ENCODE data around the gene VAC14. TPM values are rescaled to one million over a fixed set of nuclear protein-coding genes. Genes with fewer than 3 reads are reported as not detected.

The VAC14 gene
- total and polyA plus RNA-seq, 2 of the 8 experiments (the other 6 are each of a cell fraction or from before 2014, with no cell fraction given): 56.0 to 108 TPM

- no peak overlapping the region for H3K14ac ChIP-seq (ENCODE audit: insufficient read length)
- H3K4me2 ChIP-seq (ENCODE audit: insufficient read depth in 1 of 2, low read depth in 2 of 2, low read length in 2 of 2): no peak overlapping the region
- no peak overlapping the region for H2AK5ac ChIP-seq (ENCODE audit: low read depth, low read length)
- no peak for FAIRE-seq
- H2BK12ac ChIP-seq (ENCODE audit: low read depth, low read length): no peak overlapping the region
- H2BK120ac ChIP-seq (replicated peaks; ENCODE audit: low read depth, low read length): no peak overlapping the region
- H3K18ac ChIP-seq (ENCODE audit: extremely low read depth, low read length): no peak overlapping the region
- no peak overlapping the region for H4K91ac ChIP-seq (replicated peaks; ENCODE audit: insufficient read length, low read length)
- TF ChIP-seq SIX5 (IDR thresholded peaks at IDR 0.05; ENCODE audit: low read depth, low read length) (no peak), BRCA1 (IDR thresholded peaks at IDR 0.05; ENCODE audit: low read depth, low read length) (no peak), USF2 (IDR thresholded peaks at IDR 0.05; ENCODE audit: low read length) (no peak), CTCF (IDR thresholded peaks at IDR 0.05; ENCODE audit: control extremely low read depth in 1 of 3, insufficient read depth in 1 of 3, low read depth in 1 of 3, low read length in 3 of 3) (no peak), MAFK (IDR thresholded peaks at IDR 0.05; ENCODE audit: low read depth, low read length) (no peak)
- no peak overlapping the region for H4K8ac ChIP-seq (ENCODE audit: extremely low read depth, insufficient read depth, low read length)
- no peak overlapping the region for H3K56ac ChIP-seq (replicated peaks; ENCODE audit: insufficient read length, low read depth, low read length)
- H3K23ac ChIP-seq (ENCODE audit: insufficient read length): no peak overlapping the region
- H3K9me3 ChIP-seq (ENCODE audit: insufficient read depth in 2 of 2, low read depth in 1 of 2, low read length in 1 of 2): no peaks in the 10 kb centered on the region
- no peaks in the 10 kb centered on the region; the same call in 1 of the 2 replicates for H3K79me1 ChIP-seq (ENCODE audit: low read depth, low read length)
- DNase-seq (ENCODE audit: low read depth in 1 of 2, low spot score in 2 of 2): no peak
- no peak overlapping the region for H3K4me3 ChIP-seq (ENCODE audit: extremely low read depth in 1 of 4, insufficient read depth in 2 of 4, low read depth in 3 of 4, low read length in 4 of 4)
- no peak overlapping the region for H2BK15ac ChIP-seq (ENCODE audit: low read length)
- H3K4ac ChIP-seq (replicated peaks; ENCODE audit: insufficient read length, low read depth, low read length): no peak overlapping the region
- H3K36me3 ChIP-seq (ENCODE audit: control insufficient read depth in 2 of 4, insufficient read depth in 4 of 4, low read length in 3 of 4): peaks cover 0 to 5% (median under 1%) of the 10 kb centered on the region in 4 experiments; a peak in 4 of 8 replicates
- no peaks in the 10 kb centered on the region for H3K4me1 ChIP-seq (replicated peaks in 1 of 4; ENCODE audit: control insufficient read depth in 3 of 4, insufficient read depth in 4 of 4, low read length in 3 of 4)
- no peak overlapping the region for H2BK20ac ChIP-seq (ENCODE audit: low read length)
- H2AFZ ChIP-seq (ENCODE audit: low read length): no peak overlapping the region
- no peak overlapping the region for H4K5ac ChIP-seq (ENCODE audit: insufficient read length, low read depth, low read length)
- no peak overlapping the region for H3K27ac ChIP-seq (ENCODE audit: low read depth, low read length)
- no peaks in the 10 kb centered on the region for H3K27me3 ChIP-seq (replicated peaks in 1 of 4; ENCODE audit: control insufficient read depth in 3 of 4, extremely low read depth in 1 of 4, insufficient read depth in 3 of 4, low read length in 3 of 4)
- CTCF ChIA-PET (ENCODE audit: partially characterized antibody): interaction anchor here (1.0 to 5.2 kb wide), 6 partner anchors 86 to 620 kb away, joined by 3 to 35 read pairs (median 4); no protein-coding TSS in a partner anchor
- H3K79me2 ChIP-seq (ENCODE audit: control insufficient read depth in 1 of 2, insufficient read depth in 2 of 2, low read length in 2 of 2): no peaks in the 10 kb centered on the region
- H3K9ac ChIP-seq (replicated peaks in 1 of 4; ENCODE audit: extremely low read depth in 1 of 4, low read depth in 3 of 4, low read length in 3 of 4): no peak overlapping the region; a peak in 1 of 7 replicates
- H3K23me2 ChIP-seq (ENCODE audit: low read depth, low read length): no peaks in the 10 kb centered on the region
- 87% methylated on average over 4 of the region's 4 CpGs; no CpG with 5 or more reads in 1 of the 2 experiments for WGBS, 2 experiments (ENCODE audit: extremely low coverage in 1 of 2, insufficient coverage in 1 of 2, insufficient read length in 1 of 2, insufficient replicate concordance in 2 of 2, low coverage in 1 of 2, low lambda C conversion rate in 2 of 2, missing lambda C conversion rate in 1 of 2)
- no peak overlapping the region for H2BK5ac ChIP-seq (ENCODE audit: low read depth, low read length)
- POLR2A ChIA-PET (ENCODE audit: partially characterized antibody): no interaction called here
- H4K20me1 ChIP-seq (replicated peaks in 1 of 2; ENCODE audit: control insufficient read depth in 1 of 2, insufficient read depth in 2 of 2, low read length in 2 of 2): peaks cover 0 to 5% of the 10 kb centered on the region in 2 experiments
These were observed 34.3 kb downstream of the VAC14 start for GRCh38 chr16:70766658-70767057.
